Measurements from ENCODE around the gene ZNF784.

Gene ZNF784

DNA sequence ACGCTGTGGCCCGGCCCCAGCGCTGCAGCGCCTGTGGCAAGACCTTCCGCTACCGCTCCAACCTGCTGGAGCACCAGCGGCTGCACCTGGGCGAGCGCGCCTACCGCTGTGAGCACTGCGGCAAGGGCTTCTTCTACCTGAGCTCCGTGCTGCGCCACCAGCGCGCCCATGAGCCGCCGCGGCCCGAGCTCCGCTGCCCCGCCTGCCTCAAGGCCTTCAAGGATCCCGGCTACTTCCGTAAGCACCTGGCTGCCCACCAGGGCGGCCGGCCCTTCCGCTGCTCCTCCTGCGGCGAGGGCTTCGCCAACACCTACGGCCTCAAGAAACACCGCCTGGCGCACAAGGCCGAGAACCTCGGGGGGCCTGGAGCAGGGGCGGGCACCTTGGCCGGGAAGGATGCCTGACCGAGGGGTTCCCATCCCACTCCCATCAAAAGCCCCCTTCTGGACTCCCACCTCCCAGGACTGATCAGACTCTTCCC lies 7.9 kb downstream of the ZNF784 start:
- TF ChIP-seq POLR2AphosphoS5 (IDR thresholded peaks at IDR 0.05; ENCODE audit: low read depth, low read length) (no peak), FOXP2 (optimal IDR thresholded peaks at IDR 0.05; ENCODE audit: borderline replicate concordance, extremely low read depth, extremely low read length, insufficient read depth) (no peak), TAF1 (IDR thresholded peaks at IDR 0.05; ENCODE audit: borderline replicate concordance, insufficient read depth, low read length) (no peak), REST (IDR thresholded peaks at IDR 0.05; ENCODE audit: insufficient read depth in 1 of 2, low read depth in 2 of 2, low read length in 2 of 2) (no peak), SIN3A (IDR thresholded peaks at IDR 0.05; ENCODE audit: borderline replicate concordance, insufficient read depth, low read length) (no peak)

GRCh38 chr19:55615543-55616394 lies 8.6 kb downstream of the ZNF784 start:
- TF ChIP-seq SIN3A (IDR thresholded peaks at IDR 0.05; ENCODE audit: borderline replicate concordance, insufficient read depth, low read length) = no peak
- no peak for TF ChIP-seq FOXP2 (optimal IDR thresholded peaks at IDR 0.05; ENCODE audit: borderline replicate concordance, extremely low read depth, extremely low read length, insufficient read depth)
- no peak for TF ChIP-seq POLR2AphosphoS5 (IDR thresholded peaks at IDR 0.05; ENCODE audit: low read depth, low read length)
- no peak for TF ChIP-seq REST (IDR thresholded peaks at IDR 0.05; ENCODE audit: insufficient read depth in 1 of 2, low read depth in 2 of 2, low read length in 2 of 2)
- no peak for TF ChIP-seq TAF1 (IDR thresholded peaks at IDR 0.05; ENCODE audit: borderline replicate concordance, insufficient read depth, low read length)

DNA sequence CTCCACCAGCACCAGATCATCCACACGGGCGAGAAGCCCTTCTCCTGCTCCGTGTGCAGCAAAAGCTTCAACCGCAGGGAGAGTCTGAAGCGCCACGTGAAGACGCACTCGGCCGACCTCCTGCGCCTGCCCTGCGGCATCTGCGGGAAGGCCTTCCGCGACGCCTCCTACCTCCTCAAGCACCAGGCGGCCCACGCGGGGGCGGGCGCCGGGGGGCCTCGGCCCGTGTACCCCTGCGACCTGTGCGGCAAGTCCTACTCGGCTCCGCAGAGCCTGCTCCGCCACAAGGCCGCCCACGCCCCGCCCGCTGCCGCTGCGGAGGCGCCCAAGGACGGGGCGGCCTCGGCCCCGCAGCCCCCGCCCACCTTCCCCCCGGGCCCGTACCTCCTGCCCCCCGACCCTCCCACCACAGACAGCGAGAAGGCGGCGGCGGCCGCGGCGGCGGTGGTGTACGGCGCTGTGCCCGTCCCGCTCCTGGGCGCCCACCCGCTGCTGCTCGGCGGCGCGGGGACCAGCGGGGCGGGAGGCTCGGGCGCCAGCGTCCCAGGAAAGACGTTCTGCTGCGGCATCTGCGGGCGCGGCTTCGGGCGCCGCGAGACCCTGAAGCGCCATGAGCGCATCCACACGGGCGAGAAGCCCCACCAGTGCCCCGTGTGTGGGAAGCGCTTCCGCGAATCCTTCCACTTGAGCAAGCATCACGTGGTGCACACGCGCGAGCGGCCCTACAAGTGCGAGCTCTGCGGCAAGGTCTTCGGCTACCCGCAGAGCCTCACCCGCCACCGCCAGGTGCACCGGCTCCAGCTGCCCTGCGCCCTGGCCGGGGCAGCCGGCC lies 9.4 kb downstream of the ZNF784 start:
- TF ChIP-seq SIN3A (IDR thresholded peaks at IDR 0.05; ENCODE audit: borderline replicate concordance, insufficient read depth, low read length) (no peak), FOXP2 (optimal IDR thresholded peaks at IDR 0.05; ENCODE audit: borderline replicate concordance, extremely low read depth, extremely low read length, insufficient read depth) (no peak), REST (IDR thresholded peaks at IDR 0.05; ENCODE audit: insufficient read depth in 1 of 2, low read depth in 2 of 2, low read length in 2 of 2) (no peak), TAF1 (IDR thresholded peaks at IDR 0.05; ENCODE audit: borderline replicate concordance, insufficient read depth, low read length) (no peak), POLR2AphosphoS5 (IDR thresholded peaks at IDR 0.05; ENCODE audit: low read depth, low read length) (no peak)

DNA sequence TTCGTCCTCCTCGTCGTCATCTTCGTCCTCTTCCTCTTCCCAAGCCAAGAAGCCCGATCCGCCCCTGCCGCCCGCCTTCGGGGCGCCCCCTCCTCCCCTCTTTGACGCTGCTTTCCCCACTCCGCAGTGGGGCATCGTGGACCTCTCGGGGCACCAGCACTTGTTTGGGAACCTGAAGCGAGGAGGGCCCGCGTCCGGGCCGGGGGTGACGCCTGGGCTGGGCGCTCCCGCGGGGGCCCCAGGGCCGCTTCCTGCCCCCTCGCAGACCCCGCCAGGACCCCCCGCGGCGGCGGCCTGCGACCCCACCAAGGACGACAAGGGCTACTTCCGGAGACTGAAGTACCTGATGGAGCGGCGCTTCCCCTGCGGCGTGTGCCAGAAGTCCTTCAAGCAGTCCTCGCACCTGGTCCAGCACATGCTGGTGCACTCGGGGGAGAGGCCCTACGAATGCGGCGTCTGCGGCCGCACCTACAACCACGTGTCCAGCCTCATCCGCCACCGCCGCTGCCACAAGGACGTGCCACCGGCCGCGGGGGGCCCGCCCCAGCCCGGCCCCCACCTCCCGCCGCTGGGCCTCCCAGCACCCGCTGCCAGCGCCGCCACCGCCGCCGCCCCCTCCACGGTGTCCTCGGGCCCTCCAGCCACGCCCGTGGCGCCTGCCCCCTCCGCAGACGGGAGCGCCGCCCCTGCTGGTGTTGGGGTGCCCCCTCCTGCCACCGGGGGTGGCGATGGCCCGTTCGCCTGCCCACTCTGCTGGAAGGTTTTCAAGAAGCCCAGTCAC lies 10.2 kb downstream of the ZNF784 start:
- TF ChIP-seq REST (IDR thresholded peaks at IDR 0.05; ENCODE audit: insufficient read depth in 1 of 2, low read depth in 2 of 2, low read length in 2 of 2) (no peak), POLR2AphosphoS5 (IDR thresholded peaks at IDR 0.05; ENCODE audit: low read depth, low read length) (no peak), SIN3A (IDR thresholded peaks at IDR 0.05; ENCODE audit: borderline replicate concordance, insufficient read depth, low read length) (no peak), TAF1 (IDR thresholded peaks at IDR 0.05; ENCODE audit: borderline replicate concordance, insufficient read depth, low read length) (no peak), FOXP2 (optimal IDR thresholded peaks at IDR 0.05; ENCODE audit: borderline replicate concordance, extremely low read depth, extremely low read length, insufficient read depth) (no peak)

Measured in PFSK-1 (cell line).